DOHH2 (cell line): ENCODE data around the gene CLTC.

Experiments used
- EZH2phosphoT487 ChIP-seq: fragments of 200-600 bp; sonication (generic); IDR thresholded peaks from 2 replicates; pipeline ENCODE4 v1.6.1; 2017; ENCODE audit warnings: borderline replicate concordance, mild to moderate bottlenecking, antibody characterized with exemption, low read length, moderate library complexity, mixed read lengths
- TF ChIP-seq, protein P1 (sequence below): fragments of 200-600 bp; sonication (generic); IDR thresholded peaks from one replicate; pipeline ENCODE4 v1.5.1; 2014; ENCODE audit warnings: antibody characterized with exemption, mild to moderate bottlenecking, low read depth, low read length; ENCODE audit not compliant: poor library complexity, severe bottlenecking

DNA sequence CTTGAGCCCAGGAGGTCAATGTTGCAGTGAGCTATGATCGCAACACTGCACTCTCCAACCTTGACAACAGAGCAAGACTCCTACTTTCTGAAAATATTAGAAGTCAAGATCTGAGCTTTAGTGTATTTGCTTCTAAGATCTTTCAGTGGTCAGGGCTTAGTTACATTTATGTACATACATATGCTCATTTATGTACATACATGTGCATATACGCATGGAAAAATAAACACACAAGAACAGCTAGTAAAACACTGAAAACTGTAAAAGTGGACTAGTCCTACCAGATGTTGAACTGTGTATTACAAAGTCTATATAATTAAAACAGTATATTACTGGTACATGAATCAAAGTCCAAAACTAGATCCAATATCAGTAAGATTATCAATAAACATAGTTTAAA, 59.2 kb downstream of the CLTC start:
- TF ChIP-seq, protein P1, sequence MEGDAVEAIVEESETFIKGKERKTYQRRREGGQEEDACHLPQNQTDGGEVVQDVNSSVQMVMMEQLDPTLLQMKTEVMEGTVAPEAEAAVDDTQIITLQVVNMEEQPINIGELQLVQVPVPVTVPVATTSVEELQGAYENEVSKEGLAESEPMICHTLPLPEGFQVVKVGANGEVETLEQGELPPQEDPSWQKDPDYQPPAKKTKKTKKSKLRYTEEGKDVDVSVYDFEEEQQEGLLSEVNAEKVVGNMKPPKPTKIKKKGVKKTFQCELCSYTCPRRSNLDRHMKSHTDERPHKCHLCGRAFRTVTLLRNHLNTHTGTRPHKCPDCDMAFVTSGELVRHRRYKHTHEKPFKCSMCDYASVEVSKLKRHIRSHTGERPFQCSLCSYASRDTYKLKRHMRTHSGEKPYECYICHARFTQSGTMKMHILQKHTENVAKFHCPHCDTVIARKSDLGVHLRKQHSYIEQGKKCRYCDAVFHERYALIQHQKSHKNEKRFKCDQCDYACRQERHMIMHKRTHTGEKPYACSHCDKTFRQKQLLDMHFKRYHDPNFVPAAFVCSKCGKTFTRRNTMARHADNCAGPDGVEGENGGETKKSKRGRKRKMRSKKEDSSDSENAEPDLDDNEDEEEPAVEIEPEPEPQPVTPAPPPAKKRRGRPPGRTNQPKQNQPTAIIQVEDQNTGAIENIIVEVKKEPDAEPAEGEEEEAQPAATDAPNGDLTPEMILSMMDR = no peak
- no peak for TF ChIP-seq EZH2phosphoT487
